GM18526 (cell line): ENCODE measurements around the gene TMEM255B.

Experiments
- POLR2A ChIP-seq: IDR thresholded peaks from 3 replicates; pipeline ENCODE4 v1.6.1; 2011; ENCODE audit not compliant: insufficient read length; ENCODE audit errors: extremely low read depth

The TMEM255B gene

DNA sequence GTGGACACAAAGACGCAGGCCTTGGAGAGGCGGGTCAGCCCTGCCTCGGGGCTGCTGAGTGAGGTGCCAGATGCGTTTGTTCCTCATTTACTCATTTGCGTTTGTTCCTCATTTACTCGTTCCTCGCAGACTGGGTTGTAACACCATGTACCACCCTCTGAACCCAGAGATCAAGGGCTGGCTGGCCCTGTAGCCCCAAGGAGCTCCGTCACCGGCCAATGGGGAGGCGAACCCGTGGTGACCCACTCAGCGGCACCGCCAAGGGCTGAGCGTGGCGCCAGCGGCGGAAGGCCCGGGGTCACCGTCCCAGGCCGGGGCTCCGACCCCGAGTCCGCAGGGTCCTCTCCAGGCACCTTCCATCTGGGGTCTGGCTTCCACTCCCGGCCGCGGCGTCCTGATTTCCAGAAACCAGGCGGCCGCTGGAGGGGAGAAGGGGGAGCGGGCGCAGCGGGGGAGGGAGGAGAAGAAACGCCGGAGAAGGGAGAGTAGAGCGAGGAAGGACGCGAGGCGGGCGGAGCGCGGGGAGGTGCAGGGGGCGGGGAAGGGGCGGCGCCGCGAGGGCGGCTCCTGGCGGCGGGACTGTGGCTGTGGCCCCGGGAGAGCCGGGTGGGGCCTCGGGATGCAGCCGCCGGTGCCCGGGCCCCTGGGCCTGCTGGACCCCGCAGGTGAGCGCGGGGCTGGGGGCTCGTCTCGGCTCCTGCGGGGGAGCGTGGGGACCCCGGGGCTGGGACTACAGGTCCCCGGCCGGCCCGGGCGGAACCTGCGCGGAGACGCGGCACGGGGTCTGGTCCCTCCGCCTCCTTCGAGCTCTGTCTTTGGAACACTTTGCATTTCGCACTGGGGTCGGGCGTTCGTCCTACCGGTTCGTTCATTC lies at the start of gene TMEM255B:
Gene TMEM255B (plus strand): TSS at position 576 of the 874 bp plus-strand sequence. CDS start 44 bp downstream, at position 620.
- no peak for TF ChIP-seq POLR2A

DNA sequence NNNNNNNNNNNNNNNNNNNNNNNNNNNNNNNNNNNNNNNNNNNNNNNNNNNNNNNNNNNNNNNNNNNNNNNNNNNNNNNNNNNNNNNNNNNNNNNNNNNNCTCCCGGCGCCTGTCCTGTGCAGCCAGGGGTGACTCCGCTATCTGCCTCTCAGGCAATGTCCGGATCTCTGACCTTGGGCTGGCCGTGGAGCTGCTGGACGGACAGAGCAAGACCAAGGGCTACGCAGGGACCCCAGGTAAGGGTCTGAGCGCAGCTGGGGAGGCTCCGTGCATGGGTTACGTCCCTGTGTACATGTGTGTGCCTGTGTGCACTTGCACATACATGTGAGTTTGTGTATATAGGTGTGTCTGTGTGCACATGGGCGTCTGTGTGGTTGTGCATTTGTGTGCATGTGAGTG lies 36.1 kb upstream of the TMEM255B start:
- no peak for TF ChIP-seq POLR2A

DNA sequence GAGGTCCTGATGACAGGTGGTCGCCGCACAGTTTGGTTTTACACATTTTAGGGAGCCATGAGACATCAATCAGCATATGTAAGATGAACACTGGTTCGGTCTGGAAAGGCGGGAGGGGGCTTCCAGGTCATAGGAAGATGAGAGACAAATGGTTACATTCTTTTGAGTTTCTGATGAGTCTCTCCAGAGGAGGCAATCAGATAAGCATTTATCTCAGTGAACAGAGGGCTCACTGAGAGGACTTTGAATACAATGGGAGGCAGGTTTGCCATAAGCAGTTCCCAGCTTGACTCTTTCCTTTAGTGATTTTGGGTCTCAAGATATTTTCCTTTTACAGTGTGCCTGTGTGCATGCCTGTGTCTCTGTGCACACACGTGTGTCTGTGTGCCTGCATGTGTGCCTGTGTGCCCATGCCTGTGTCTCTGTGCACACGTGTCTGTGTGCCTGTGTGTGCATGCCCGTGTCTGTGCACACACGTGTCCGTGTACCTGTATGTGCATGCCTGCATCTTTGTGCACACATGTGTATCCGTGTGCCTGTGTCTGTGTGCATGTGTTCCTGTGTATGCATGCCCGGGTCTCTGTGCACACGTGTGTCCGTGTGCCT lies 35.5 kb upstream of the TMEM255B start:
- TF ChIP-seq POLR2A: no peak

DNA sequence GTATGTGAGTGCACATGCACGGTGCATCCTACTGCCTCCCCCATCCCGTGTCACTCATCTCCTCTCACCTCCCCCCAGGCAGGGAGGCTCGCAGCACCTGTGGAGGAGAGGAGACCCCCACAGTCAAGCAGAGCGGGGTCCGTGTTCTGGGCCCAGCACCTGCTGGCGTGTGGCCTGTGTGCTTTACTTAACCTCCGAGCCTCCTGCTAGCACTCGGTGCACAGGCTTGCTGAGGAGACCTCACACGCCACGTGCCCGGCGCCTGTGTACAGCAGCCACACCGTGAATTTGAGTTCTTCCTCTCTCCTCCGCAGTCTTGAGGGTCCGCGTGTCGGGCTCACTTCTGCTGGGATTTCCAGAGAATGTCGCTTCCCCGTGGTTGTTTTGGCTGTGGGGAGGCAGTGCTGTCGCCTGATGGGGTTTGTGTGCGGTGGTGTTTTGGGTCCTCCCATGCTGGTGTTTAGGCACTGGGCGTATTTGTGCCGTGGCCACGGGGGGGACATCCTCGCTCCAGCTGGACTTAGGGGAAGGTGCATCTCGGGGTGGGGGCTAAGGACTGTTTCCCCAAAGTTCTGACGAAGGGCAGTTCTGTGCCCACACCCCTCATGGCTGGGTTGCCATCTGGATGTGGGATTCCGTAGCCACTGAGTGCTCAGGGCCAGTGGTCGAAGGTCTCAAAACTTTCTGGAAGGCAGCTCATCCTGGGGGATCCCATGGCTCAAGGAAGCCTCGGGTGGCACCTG lies 34.8 kb upstream of the TMEM255B start:
- no peak for TF ChIP-seq POLR2A

GRCh38 chr13:113724780-113725315 lies 34.2 kb upstream of the TMEM255B start:
- no peak for TF ChIP-seq POLR2A

DNA sequence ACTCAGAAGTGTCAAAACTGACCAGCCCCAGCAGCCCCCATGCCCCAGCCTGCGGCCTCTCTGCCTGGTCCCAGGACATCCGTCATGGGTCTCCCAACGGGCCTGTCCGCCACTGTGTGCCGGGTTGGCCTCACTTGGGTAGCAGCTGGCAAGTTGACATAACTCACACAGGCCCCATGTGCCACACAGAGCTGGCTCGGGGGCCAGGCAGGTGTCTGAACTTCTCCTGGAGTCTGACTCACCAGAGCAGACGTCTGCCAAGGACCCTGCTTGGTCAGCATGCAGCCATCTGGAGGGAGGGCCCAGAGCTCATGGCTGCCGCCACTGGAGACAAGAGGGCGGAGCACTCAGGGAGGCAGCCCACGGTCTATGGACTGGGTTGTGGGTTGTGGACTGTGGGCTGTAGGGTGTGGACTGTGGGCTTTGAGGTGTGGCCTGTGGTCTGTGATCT lies 32.0 kb upstream of the TMEM255B start:
- TF ChIP-seq POLR2A: no peak

DNA sequence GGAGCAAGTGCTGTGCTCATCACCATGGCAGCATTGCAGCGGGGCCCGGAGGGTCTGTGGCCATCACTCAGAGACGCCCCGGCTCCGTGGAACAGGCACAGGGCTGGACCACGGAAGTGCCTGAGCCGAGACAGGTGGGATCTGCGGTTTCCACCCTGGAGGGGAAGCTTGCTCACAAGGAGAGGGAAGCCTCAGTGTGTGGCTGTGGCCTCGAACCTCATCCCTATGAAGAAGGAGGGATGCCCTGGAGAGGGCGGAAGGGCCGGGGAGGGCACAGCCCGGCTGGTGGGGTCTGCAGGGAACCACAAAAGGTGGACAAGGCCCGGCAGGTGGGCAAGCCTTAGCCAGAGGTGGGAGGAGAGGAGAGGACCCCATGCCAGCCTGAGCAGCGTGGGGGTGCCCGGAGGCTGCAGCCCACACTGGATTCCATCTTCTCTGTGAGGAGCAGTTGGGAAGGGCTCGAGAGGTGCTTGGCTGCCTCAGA lies 30.4 kb upstream of the TMEM255B start:
- TF ChIP-seq POLR2A: no peak

DNA sequence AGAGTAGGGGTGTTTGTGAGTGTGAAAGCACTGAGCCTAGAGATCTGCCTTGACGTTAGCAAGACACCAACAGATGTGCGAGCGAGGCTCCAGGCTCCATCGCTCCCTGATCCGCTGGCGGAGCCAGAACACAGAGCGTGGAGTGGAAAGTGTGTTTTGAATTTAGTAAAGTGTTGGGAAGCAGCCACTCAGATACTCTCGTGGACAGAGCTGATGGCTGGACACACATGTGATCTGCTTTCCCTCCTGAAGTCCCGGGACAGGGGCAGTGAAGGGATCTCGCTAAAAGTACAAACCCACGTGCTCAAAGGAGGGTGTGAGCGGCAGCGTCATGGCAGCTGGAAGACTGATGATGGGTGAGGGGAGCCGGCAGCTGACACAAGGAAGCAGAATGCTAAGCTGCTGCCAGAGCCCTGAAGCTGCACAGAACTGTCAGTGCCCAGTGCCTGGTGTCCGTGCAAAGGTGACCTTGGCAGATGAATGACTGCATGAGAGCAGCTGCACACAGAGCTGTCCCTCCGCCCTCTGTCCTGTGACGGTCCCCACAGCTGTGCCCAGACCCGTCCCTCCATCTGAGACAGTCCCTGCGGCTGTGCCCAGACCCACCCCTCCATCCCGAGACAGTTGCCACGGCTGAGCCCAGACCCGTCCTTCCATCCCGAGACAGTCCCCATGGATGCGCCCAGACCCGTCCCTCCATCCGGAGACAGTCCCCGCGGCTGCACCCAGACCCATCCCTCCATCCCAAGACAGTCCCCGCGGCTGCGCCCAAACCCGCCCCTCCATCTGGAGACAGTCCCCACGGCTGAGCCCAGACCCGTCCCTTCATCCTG lies 29.6 kb upstream of the TMEM255B start:
- no peak for TF ChIP-seq POLR2A

- no peak for TF ChIP-seq POLR2A
Observed at GRCh38 chr13:113730258-113730691, 28.8 kb upstream of the TMEM255B start.

GRCh38 chr13:113730831-113731191 lies 28.2 kb upstream of the TMEM255B start:
- no peak for TF ChIP-seq POLR2A

- TF ChIP-seq POLR2A: no peak
Observed at GRCh38 chr13:113731192-113732175, 27.5 kb upstream of the TMEM255B start.

GRCh38 chr13:113732176-113732960 lies 26.7 kb upstream of the TMEM255B start:
- no peak for TF ChIP-seq POLR2A
